HG02852 (cell line): ENCODE data around the gene TNRC6B.

Experiments
- ATAC-seq: cut with Tn5 transposase; IDR thresholded peaks from one replicate; pipeline ENCODE4 v1.9.1; 2021; ENCODE audit warnings: mild to moderate bottlenecking, moderate library complexity; ENCODE audit not compliant: unreplicated experiment

TNRC6B gene

DNA sequence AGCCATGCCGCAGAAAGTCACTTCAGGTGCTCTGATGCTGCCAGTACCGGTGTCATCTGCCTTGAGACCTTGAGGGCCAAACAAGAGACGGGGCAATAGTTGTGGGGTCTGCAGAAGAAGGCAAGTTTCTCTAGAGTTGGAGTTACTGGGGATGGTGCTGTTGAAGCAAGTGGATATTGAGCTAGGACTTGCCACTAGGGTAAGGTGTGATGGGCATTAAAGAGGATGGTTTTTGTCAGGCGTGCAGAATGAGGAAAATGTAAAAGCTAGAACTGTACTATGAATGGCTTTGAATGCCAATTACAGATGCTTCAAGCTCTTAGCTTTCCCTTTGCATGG, 61.6 kb downstream of the TNRC6B start:
- ATAC-seq, result no peak

DNA sequence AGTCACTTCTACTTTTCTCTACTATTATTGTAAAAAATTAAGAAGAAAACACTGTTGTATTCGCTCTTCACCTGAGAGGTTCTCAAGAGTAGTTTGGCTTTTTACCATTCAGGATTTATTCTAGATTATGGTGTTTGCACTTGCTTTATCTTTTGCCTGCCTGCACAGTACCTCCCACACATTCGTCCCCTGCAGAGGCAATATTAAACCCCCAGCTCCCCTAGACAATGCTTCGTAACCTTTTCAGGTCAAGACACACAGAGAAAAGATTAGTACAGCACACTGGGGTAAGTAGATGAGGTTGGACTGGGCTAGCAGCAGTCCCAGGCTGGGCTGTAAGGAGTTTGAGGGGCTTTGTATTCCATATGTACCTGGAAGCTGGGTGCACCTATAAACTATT, 62.4 kb downstream of the TNRC6B start:
- no peak for ATAC-seq

DNA sequence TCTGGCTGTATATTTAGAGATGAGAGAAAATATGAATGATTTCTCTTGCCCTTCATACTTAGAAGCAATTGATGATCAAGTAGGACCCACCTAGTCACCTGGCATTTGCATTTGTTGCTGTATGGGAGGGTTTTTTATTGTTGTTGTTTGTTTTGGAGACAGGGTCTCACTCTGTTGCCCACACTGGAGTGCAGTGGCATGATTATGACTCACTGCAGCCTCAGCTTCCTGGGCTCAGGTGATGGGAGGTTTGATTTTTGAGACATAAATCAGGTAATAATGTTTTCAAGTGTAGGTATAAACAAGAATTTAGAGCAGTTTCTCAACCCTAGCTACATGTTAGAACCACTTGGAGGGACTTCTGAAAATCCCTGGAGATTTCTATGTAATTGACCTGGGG, 63.0 kb downstream of the TNRC6B start:
- no peak for ATAC-seq

DNA sequence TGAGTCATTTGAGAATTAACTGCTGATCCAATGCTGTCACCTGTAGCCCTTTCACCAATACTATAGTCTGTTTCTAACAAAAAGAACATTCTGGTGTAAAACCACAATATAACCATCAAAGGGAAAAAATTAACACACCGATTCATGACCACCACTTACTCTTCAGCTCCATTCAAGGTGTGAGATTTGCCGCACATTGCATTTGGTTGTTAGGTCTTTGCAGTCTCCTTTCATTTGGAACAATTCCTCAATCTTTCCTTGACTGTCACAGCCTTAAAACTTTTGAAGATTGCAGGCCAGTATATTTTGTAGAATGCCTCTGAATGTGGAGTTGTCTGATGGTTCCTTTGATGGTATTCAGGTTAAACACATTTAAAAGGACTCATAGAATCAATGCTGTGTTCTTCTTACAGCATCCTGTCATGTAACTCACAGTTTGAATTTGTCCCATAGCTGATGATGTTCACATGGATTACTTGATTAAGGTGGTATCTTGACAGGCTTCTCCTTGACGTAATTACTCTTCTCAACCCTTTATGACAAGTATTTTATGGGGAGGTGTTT, 63.6 kb downstream of the TNRC6B start:
- no peak for ATAC-seq

DNA sequence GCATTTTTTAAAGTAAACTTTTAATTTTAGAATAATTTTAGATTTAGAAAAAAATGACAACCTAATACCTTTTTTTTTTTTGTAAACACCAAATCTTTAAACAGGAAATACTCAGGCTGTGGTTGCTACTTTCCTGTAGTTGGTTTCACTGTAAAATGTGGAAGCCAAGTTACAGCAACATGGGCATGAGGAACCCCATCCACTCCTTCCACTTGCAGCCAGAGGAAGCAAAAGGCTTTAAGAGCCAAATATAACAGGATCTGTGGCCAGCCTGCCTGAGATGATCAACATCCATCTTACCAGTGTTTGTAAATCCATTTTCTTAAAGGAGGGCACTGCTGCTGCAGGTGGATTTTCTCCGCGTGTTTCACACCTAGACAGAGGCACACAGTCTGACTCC, 66.2 kb downstream of the TNRC6B start:
- ATAC-seq, result no peak

DNA sequence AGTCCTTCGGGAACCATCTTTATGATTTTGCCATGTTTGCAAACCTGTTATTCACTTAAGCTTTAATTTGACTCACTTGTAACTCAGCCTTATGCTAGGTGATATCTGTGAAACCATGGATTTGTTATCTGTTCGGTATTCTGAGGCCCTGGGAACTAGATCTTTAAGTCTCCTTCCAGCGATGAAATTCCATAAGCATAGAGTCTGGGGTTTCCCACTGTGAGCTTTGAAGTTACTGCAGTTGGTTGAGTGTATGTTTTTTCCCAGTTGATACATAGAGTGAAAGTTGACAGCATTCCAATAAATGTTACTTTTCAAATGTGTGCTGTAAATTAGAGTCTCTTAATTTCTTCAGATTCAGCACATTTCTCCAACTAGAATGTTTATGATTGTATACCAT, 66.9 kb downstream of the TNRC6B start:
- no peak for ATAC-seq

DNA sequence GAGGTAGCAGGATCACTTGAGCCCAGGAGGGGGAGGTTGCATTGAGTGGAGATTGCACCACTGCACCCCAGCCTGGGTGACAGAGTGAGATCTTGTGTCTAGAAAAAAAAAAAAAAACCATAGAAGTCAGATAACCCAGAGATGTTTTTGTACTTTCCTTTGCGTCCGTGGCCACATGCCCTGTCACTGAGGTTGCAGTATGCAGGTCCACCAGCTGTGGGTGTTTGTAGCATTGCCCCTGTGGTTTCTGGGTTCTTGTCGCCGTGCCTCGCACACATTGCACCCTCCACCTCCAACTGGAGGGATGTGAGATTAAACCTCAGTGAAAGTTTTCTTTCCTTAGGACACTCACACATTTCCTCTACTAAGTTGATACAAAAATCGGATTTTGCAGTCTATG, 70.3 kb downstream of the TNRC6B start:
- no peak for ATAC-seq

DNA sequence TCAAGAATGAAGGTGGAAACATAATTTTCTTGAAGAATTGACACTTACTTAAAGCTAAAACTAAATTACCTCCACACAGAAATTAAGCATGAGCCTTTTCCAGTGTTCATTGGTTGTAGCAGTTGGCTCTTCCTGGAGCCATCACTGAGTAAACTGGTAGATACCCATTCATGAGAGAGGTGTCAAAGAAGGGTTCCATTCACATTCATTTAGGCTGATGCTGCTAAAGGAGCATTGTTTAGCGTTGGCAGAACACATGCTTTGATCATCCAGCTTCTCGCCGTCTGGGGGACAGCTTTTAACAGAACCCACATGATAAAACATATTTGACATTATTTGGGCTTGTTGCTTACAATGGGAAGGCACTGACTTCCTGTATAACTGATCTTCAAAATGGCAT, 71.6 kb downstream of the TNRC6B start:
- no peak for ATAC-seq

DNA sequence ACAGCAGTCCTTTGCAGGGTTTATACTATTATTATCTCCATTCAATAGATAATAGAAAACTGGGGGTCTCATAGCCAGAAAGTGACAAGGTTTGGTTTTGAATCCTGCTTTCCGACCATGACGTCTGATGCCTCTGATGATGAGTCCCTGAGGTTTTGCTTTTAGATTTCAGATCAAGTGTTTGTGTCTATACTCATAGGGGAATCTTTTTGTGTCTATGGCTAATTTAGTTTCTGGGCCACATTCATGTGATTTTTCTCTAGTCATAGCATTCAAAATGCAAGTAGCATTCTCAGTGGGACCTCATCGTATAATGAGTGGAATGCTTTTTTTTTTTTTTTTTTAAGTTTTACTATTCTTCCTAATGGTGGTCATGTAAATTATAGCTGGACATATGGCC, 72.9 kb downstream of the TNRC6B start:
- no peak for ATAC-seq

DNA sequence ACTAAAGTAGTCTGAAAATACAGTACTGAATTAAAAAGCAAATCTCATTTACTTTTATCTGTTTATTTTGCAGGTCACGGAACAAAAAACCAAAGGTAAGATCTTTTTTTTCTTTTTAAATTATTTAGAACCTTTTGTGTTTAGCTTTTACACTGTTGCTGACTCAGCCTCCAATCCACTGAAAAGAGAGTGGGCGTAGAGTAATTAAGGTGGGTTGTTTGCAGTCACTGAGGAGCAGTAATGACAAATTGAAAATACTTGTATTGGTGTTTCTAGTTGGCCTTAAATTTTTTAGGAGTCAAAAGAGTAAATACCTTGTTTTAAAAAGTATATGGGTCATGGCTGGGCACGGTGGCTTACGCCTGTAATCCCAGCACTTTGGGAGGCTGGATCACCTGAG, 73.4 kb downstream of the TNRC6B start:
- no peak for ATAC-seq

DNA sequence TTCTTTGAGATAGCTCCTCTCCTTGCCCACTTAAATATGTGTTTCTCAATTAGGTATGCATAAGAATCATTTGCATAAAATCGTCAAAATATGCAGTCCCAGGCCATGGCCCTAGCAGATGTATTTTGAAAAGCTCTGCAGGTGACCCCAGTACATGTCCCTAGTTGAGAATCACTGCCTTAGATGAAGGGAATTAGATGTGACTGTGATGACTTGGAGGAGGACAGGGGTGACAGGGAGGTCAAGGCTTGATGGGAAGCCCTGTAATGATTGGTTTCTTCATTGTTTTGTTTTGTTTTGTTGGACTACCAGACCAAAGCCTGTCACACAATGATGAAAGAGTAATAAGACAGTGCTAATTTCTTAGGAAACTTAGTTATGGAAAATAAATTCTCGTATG, 74.4 kb downstream of the TNRC6B start:
- no peak for ATAC-seq

DNA sequence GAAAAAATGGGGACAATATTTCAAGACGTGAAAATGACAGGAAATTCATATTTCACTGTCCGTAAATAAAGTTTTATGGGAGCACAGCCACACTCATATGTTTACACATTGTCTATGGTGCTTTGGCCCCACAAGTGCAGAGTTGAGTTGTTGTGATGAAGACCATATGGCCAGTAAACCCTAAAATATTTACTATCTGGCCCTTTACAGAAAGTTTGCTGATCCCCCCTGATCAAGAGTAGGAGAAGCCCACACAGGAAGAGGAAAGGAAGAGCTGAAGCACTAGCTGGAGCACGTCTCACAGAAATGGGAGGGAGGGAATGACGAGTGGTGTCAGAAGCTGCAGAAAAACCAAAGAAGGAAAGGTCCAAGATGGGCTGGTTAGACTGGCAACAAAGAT, 78.8 kb downstream of the TNRC6B start:
- ATAC-seq, result no peak

DNA sequence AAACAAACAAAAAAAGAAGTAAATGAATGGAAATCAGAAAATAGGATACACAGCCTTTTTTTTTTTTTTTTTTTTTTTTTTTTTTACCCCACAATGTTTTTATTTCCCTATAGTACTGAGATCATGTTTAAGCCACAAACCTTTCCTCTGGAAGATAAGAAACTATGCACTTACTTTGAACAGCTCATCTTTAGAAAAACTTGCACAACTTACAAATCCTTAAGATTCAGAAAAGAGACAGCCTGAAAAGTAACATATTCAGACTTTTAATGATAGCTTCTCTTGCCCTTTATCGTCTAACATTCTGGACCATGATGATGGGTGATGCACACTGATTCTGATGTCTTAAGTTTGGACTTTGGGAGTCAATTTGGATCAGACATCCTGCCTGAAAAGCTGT, 80.3 kb downstream of the TNRC6B start:
- no peak for ATAC-seq

DNA sequence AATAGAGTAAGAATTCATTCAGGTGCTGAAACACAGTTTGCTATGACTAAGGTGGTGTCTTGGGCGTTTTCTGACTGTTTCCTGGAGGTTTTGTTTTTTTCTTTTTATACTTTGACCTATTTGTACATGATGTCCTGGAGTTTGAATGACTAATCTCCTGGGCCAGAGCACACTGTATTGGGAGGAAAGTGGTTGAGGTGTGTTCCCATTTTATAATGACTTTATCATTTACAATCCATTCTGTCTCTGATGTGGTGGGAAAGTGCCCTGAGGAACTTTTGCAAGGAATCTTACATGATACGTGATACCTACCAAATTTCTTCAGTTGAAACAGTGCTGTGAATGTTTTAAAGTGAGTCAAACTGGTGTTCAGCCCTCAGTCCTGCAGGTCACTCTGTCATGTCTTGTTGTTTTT, 80.8 kb downstream of the TNRC6B start:
- no peak for ATAC-seq

DNA sequence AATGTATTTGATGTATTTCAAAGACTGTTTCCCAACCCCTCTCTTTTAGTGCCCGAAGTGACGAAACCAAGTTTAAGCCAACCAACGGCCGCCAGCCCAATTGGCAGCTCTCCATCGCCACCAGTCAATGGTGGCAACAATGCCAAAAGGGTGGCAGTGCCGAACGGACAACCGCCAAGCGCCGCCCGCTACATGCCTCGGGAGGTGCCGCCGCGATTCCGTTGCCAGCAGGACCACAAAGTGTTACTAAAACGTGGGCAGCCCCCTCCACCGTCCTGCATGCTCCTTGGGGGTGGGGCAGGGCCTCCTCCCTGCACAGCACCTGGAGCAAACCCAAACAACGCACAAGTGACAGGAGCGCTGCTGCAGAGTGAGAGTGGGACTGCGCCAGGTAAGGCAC, 84.1 kb downstream of the TNRC6B start:
- no peak for ATAC-seq

DNA sequence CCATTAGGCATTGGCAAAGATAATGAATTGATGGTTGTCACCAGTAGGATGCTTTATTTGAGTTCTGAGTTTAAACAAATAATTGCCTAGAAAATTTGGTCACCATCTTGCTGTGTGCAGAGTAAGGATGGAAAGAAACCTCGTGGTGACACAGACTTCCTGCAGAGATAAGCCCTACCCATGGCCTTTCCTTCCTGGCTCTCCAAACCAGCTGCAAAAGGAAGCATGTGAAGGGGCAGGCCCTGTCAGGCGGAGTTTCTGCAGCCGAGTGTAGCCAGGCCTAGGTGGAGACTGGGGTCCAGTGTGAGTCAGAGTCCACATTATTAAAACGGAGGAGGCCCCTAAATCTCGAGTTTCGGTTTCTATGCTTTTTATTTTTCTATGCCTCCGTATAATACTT, 85.5 kb downstream of the TNRC6B start:
- ATAC-seq, result no peak

DNA sequence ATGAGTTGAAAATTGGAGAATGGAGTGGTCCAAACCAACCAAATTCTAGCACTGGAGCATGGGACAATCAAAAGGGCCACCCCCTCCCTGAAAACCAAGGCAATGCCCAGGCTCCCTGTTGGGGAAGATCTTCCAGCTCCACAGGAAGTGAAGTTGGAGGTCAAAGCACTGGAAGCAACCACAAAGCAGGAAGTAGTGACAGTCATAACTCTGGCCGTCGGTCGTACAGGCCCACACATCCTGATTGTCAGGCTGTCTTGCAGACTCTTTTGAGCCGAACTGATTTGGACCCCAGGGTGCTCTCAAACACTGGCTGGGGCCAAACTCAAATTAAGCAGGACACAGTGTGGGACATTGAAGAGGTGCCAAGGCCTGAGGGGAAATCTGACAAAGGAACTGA, 88.1 kb downstream of the TNRC6B start:
- no peak for ATAC-seq

DNA sequence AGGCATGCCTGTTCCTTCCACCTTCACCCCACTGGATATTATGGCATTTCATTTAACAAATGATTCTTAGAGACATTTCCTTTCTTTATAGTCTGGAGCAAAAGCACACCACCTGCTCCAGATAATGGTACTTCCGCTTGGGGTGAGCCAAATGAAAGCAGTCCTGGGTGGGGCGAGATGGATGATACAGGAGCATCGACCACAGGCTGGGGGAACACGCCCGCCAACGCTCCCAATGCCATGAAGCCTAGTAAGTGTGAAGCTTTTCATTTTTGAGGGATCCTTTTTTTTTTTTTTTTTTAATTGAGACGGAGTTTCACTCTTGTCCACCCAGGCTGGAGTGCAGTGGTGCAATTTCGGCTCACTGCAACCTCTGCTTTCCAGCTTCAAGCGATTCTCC, 92.3 kb downstream of the TNRC6B start:
- no peak for ATAC-seq

DNA sequence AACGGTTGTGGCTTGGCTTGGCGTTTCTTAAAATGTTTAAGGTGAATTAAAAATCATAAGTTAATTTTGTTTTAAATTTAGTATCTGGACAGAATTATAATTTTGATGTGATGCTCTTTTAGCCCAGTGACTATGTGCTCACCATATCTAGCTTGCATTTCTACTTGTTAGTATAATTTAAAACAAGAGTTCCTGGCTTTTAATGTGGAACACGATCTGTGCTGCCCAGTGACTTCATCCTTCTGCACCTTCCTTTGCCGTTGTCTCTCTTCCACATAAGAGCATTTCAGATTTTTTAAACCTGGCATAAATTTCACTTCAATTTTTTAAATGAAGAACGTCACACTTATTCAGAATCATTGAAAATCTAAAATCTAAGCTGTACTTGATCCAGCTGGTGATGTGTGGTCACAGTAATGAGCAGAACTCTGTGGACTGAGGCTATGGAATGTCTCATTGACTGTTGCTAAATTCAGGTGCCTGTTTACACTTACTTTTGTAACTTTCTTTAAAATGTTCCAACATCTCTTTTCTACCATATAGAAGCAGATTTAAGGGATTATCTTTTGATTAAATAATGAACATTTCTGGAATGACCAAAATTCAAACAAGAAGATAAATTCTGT, 93.1 kb downstream of the TNRC6B start:
- ATAC-seq, result no peak

DNA sequence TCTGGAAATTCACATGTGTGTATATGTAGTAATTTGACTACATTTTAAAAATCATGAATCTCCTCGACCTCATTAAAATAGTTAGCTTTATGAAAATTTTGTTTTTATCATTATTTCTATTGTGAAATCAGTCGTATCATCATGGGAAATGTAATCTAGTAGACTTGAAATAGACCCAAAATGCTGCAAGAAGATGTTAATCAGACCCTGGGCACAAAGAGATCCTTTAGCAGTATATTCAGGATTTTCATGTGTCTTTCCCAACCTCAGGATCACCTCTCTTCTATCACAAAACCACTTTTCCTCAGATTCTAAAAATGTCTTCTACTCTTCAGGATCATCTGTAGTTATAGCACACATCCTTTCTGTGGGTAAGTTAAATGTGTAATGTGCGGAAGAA, 93.7 kb downstream of the TNRC6B start:
- ATAC-seq, result no peak

DNA sequence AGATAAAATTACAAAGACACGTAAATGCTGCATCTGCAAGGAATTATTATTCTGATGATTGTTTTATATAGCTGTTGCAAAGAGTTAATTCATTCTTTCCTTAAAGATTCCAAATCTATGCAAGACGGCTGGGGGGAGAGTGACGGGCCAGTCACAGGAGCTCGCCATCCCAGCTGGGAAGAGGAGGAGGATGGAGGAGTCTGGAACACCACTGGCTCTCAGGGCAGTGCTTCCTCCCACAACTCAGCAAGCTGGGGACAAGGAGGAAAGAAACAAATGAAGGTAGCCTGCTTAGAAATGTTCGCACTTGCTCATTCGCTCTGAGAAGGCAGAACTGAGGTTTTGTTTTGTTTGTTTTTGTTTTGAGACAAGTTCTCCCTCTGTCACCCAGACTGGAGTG, 95.6 kb downstream of the TNRC6B start:
- no peak for ATAC-seq

DNA sequence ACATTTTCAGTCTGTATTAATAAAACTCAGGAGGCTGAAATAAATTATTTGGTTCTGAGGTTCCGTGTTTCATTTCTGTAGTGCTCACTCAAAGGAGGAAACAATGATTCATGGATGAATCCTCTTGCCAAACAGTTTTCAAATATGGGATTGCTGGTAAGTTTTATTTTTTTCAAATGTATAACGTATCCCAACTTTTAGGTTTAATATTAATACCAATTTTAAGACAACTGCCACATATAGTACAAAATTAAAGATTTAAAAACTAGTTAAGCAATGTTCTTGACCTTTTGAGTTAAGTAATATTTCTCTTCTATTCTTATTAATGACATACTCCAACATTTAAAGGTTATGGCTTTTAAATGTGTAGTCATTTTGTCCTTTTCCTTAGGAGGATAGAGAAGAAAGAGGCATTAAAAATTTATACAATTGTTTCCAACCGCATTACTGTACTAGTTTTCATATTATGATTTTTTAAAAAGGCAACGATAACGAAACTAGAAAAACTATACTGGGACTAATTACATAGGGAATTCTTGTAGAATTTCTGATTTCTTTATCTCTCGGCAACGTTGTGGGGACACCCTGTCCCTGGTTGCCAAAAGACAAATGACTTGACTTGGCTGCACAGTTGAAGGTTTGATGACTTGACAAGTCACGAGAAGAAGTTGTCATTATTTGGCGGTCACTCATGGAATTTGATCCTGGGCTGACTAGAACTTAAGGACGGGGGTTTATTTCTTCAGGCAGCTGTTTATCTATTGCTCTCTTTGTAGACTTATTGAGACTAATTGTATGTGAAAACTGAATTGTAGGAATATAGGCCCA, 99.5 kb downstream of the TNRC6B start:
- no peak for ATAC-seq

DNA sequence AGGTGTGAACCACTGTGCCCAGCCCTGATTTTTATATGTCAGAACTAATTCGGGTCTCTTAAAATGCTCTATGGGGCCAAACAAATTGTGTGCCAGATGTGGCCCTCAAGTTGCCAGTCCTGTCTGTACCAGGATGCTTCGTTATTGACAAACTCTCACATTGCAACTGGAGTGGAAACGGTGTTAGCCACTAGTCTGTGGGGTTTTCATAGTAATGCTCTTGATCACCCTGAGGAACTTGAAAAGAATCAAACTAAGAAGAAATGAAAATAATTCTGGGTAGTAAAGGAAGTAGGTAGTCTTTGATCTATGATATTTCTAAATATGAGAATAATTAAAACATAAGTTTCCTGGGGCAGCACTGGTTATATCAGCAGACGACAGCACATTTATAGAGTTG, 101.3 kb downstream of the TNRC6B start:
- no peak for ATAC-seq
